Neural cell (in vitro differentiated cells): ENCODE data around the gene ZSCAN16. TPM values are rescaled to one million over a fixed set of nuclear protein-coding genes. Genes with fewer than 3 reads are reported as not detected.

Experiments
- H2AFZ ChIP-seq: fragments of 200-600, 300-800 bp; sonication (generic), shearing (Covaris generic); 2 replicates; pipeline ENCODE4 v1.6.0; 2014; ENCODE audit warnings: low read depth, mild to moderate bottlenecking, antibody characterized with exemption, low read length, moderate library complexity
- H3F3A ChIP-seq: fragments of 200-600 bp; shearing (Covaris generic); 2 replicates; pipeline ENCODE4 v1.6.1; 2016; ENCODE audit warnings: mild to moderate bottlenecking, moderate library complexity, mixed read lengths, antibody characterized with exemption, low read length; ENCODE audit not compliant: insufficient read depth, poor library complexity, severe bottlenecking
- H3K27ac ChIP-seq: fragments of 200-600, 300-800 bp; sonication (generic), shearing (Covaris generic); 2 replicates; pipeline ENCODE4 v1.5.1; 2014; ENCODE audit warnings: mild to moderate bottlenecking, low read length, moderate library complexity
- H3K27me3 ChIP-seq: fragments of 300-800, 200-600 bp; sonication (generic), shearing (Covaris generic); 2 replicates; pipeline ENCODE4 v1.6.0; 2014; ENCODE audit warnings: mild to moderate bottlenecking, low read depth, low read length, moderate library complexity; ENCODE audit not compliant: insufficient read depth
- H3K36me3 ChIP-seq: fragments of 300-800, 200-600 bp; sonication (generic), shearing (Covaris generic); 2 replicates; pipeline ENCODE4 v1.5.1; 2014; ENCODE audit warnings: mild to moderate bottlenecking, antibody characterized with exemption, low read length, moderate library complexity; ENCODE audit not compliant: insufficient read depth
- H3K4me2 ChIP-seq: fragments of 300-800, 200-600 bp; sonication (generic), shearing (Covaris generic); 2 replicates; pipeline ENCODE4 v1.6.0; 2014; ENCODE audit warnings: mild to moderate bottlenecking, low read length
- H3K4me3 ChIP-seq: fragments of 300-800, 200-600 bp; sonication (generic), shearing (Covaris generic); 2 replicates; pipeline ENCODE4 v1.5.1; 2014; ENCODE audit warnings: mild to moderate bottlenecking, low read length, moderate library complexity
- H3K79me2 ChIP-seq: fragments of 200-600 bp; shearing (Covaris generic); replicated peaks from 2 replicates; pipeline ENCODE4 v1.6.0; 2014; ENCODE audit warnings: mild to moderate bottlenecking, low read length, moderate library complexity; ENCODE audit not compliant: insufficient read depth
- H3K9ac ChIP-seq: fragments of 300-800, 200-600 bp; sonication (generic), shearing (Covaris generic); 2 replicates; pipeline ENCODE4 v1.6.1; 2016; ENCODE audit warnings: mild to moderate bottlenecking, low read length, mixed read lengths
- H3K9me2 ChIP-seq: fragments of 200-600 bp; shearing (Covaris generic); 2 replicates; pipeline ENCODE4 v1.6.1; 2016; ENCODE audit warnings: mild to moderate bottlenecking, low read length, mixed read lengths; ENCODE audit not compliant: insufficient read depth
- H3K9me3 ChIP-seq: fragments of 200-600, 300-800 bp; sonication (generic), shearing (Covaris generic); 2 replicates; pipeline ENCODE4 v1.6.1; 2016; ENCODE audit warnings: mild to moderate bottlenecking, mixed run types, low read length, moderate library complexity, mixed read lengths
- H4K20me1 ChIP-seq: fragments of 200-600 bp; shearing (Covaris generic); 2 replicates; pipeline ENCODE4 v1.6.1; 2016; ENCODE audit warnings: mild to moderate bottlenecking, mixed run types; ENCODE audit not compliant: insufficient read depth
- EP300 ChIP-seq: fragments of 450-650 bp; conservative IDR thresholded peaks from 2 replicates; pipeline ENCODE4 v1.6.1; 2014; ENCODE audit warnings: antibody characterized with exemption, mild to moderate bottlenecking, moderate library complexity; ENCODE audit not compliant: poor library complexity, severe bottlenecking
- EZH2 ChIP-seq: fragments of 200-600, 300-800 bp; shearing (Covaris generic), sonication (generic); IDR thresholded peaks from 2 replicates; pipeline ENCODE4 v1.6.1; 2014; ENCODE audit warnings: antibody characterized with exemption, low read length, borderline replicate concordance, mild to moderate bottlenecking; ENCODE audit not compliant: insufficient read depth, poor library complexity, severe bottlenecking
- MXI1 ChIP-seq: fragments of 450-650 bp; conservative IDR thresholded peaks from 2 replicates; pipeline ENCODE4 v1.6.1; 2014; ENCODE audit warnings: antibody characterized with exemption, mild to moderate bottlenecking; ENCODE audit not compliant: poor library complexity, severe bottlenecking
- RAD21 ChIP-seq: fragments of 450-650 bp; conservative IDR thresholded peaks from 2 replicates; pipeline ENCODE4 v1.6.1; 2014; ENCODE audit warnings: antibody characterized with exemption, mild to moderate bottlenecking, moderate library complexity
- SMC3 ChIP-seq: fragments of 450-650 bp; conservative IDR thresholded peaks from 2 replicates; pipeline ENCODE4 v1.6.1; 2014; ENCODE audit warnings: antibody characterized with exemption, mild to moderate bottlenecking, moderate library complexity; ENCODE audit not compliant: poor library complexity
- TAF1 ChIP-seq: IDR thresholded peaks from 2 replicates; pipeline ENCODE4 v1.6.1; 2012; ENCODE audit warnings: low read depth
- polyA plus RNA-seq: library from polyadenylated mRNA; depleted of rRNA; stranded (reverse); fragments of >200 nt; gene quantifications from 2 replicates; pipeline ENCODE4 v1.2.3, GENCODE V29; 2014
- TF ChIP-seq, protein P1 (sequence below): fragments of 450-650 bp; IDR thresholded peaks from 2 replicates; pipeline ENCODE4 v1.5.1; 2014; ENCODE audit warnings: antibody characterized with exemption, mild to moderate bottlenecking, moderate library complexity; ENCODE audit not compliant: poor library complexity, severe bottlenecking

The ZSCAN16 gene
- polyA plus RNA-seq, 1 donor from 2014 or later: 31.9 TPM

GRCh38 chr6:28160233-28160632 lies 35.8 kb downstream of the ZSCAN16 start:
- H3K9me3 ChIP-seq: no peaks in the 10 kb centered on the region

DNA sequence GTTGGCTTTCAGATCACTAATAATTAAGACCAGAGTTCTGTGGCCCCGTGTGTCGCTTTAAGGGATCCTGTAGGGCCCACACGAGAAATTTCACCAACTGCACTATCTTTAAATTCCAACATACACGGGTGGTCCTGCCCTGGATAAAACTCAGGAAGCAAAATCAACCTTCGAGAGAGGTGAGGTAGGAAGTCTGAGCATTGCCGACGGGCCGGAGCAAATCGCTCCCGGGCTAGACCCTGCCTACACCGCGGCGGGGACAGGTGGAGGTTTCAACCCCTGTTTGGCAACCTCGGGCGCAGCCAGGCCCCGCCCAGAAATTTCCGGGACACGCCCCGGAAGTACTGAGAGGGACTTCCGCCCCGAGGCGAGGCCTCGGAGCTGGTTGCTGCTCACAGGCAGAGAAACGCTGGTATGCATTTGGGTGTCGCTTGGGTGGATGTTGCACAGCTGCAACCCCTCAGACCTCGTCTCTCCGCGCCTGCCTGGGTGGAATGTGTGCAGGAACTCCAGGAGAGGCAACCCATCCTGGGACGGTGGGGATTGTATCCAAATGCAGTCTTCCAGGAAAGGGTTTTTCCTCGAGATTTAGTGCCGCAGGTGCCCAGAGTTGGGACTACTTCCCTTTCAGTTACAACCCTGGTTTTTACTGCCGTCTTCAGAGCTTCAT lies 37.1 kb downstream of the ZSCAN16 start:
- Histone ChIP-seq H3K9me3 (no peaks in the 10 kb centered on the region), H3K9me2 (no peaks in the 10 kb centered on the region), H3F3A (no peaks in the 10 kb centered on the region), H3K36me3 (peaks cover 5% of the 10 kb centered on the region), H3K4me2 (no peak overlapping the region), H4K20me1 (no peaks in the 10 kb centered on the region), H3K79me2 (no peaks in the 10 kb centered on the region), H2AFZ (no peak overlapping the region), H3K27me3 (no peaks in the 10 kb centered on the region), H3K9ac (no peak overlapping the region), H3K27ac (no peak overlapping the region), H3K4me3 (peak overlapping the region; percentile 55)
- TF ChIP-seq, protein P1, sequence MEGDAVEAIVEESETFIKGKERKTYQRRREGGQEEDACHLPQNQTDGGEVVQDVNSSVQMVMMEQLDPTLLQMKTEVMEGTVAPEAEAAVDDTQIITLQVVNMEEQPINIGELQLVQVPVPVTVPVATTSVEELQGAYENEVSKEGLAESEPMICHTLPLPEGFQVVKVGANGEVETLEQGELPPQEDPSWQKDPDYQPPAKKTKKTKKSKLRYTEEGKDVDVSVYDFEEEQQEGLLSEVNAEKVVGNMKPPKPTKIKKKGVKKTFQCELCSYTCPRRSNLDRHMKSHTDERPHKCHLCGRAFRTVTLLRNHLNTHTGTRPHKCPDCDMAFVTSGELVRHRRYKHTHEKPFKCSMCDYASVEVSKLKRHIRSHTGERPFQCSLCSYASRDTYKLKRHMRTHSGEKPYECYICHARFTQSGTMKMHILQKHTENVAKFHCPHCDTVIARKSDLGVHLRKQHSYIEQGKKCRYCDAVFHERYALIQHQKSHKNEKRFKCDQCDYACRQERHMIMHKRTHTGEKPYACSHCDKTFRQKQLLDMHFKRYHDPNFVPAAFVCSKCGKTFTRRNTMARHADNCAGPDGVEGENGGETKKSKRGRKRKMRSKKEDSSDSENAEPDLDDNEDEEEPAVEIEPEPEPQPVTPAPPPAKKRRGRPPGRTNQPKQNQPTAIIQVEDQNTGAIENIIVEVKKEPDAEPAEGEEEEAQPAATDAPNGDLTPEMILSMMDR: no peak
- TF ChIP-seq SMC3 (no peak), TAF1 (no peak), EZH2 (no peak), EP300 (no peak), MXI1 (no peak)

More at GRCh38 chr6:28160233-28160632, 35.8 kb downstream of the ZSCAN16 start:
- Histone ChIP-seq H3K79me2 (no peaks in the 10 kb centered on the region), H3K4me3 (no peak overlapping the region), H3K9me2 (no peaks in the 10 kb centered on the region), H3K4me2 (no peak overlapping the region), H3K27me3 (no peaks in the 10 kb centered on the region), H3F3A (no peaks in the 10 kb centered on the region), H3K36me3 (peaks cover 16% of the 10 kb centered on the region), H3K9ac (no peak overlapping the region), H3K27ac (no peak overlapping the region), H2AFZ (no peak overlapping the region), H4K20me1 (no peaks in the 10 kb centered on the region)
- TF ChIP-seq, protein P1: no peak

DNA sequence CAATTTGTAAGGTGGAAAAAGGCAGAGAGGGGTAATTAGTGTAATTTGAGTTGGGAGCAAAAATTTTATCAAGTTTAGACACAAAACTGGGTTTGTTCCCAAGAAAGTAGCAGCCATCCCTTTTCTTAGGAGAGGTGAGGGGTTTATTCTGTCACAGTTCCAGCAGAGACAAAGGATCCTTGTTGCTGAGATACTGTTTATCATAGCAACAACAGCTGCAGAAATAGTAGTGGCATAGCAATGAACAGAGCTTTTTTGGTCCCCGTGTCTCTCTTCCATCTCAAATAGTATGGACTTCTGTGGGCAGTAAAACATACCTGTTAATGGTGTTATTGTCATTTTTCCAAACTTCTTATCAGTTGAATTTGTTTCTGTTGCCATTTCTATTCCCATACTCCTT lies 41.2 kb downstream of the ZSCAN16 start:
- Histone ChIP-seq H3K4me3 (no peak overlapping the region), H3K27ac (no peak overlapping the region), H3K27me3 (no peaks in the 10 kb centered on the region), H3K9me3 (no peaks in the 10 kb centered on the region), H3K79me2 (no peaks in the 10 kb centered on the region), H3K9ac (no peak overlapping the region), H3K9me2 (no peaks in the 10 kb centered on the region), H4K20me1 (no peaks in the 10 kb centered on the region), H3K4me2 (no peak overlapping the region), H3K36me3 (no peaks in the 10 kb centered on the region), H2AFZ (no peak overlapping the region), H3F3A (no peaks in the 10 kb centered on the region)
- TF ChIP-seq SMC3: no peak
- TF ChIP-seq RAD21: no peak
- TF ChIP-seq, protein P1: no peak
